ENCODE measurements around the gene B4GALT6.

Gene B4GALT6

GRCh38 chr18:31721601-31722000 is 37.2 kb upstream of the B4GALT6 start:
- Histone ChIP-seq H3K9me3 (ENCODE audit: insufficient read depth, low read depth, low read length) (0 out of 2 replicates have a peak, but pooled peaks cover 8% of the 10 kb centered on the region), H3K9ac (ENCODE audit: low read depth, low read length, poor library complexity, severe bottlenecking) (no peak overlapping the region), H3K9me2 (replicated peaks; ENCODE audit: low read depth, low read length) (no peaks in the 10 kb centered on the region), H3K27me3 (ENCODE audit: insufficient read depth, low read length, poor library complexity, severe bottlenecking) (no peaks in the 10 kb centered on the region), H3F3A (ENCODE audit: low read depth) (no peaks in the 10 kb centered on the region), H3K4me1 (ENCODE audit: insufficient read depth, low read length, poor library complexity, severe bottlenecking) (no peaks in the 10 kb centered on the region), H4K20me1 (ENCODE audit: insufficient read depth, low read length, poor library complexity, severe bottlenecking) (no peaks in the 10 kb centered on the region), H3K4me3 (ENCODE audit: low read length, poor library complexity, severe bottlenecking) (no peak overlapping the region), H3K4me2 (ENCODE audit: low read depth, low read length, poor library complexity, severe bottlenecking) (no peak overlapping the region), H3K79me2 (ENCODE audit: insufficient read depth, low read length) (no peaks in the 10 kb centered on the region), H3K36me3 (ENCODE audit: insufficient read depth, low read length) (no peaks in the 10 kb centered on the region), H2AFZ (ENCODE audit: low read length) (no peak overlapping the region)
- TF ChIP-seq CTCF (conservative IDR thresholded peaks at IDR 0.05; ENCODE audit: low read length): no peak
- no peak for TF ChIP-seq EZH2phosphoT487 (IDR thresholded peaks at IDR 0.05; ENCODE audit: borderline replicate concordance)

DNA sequence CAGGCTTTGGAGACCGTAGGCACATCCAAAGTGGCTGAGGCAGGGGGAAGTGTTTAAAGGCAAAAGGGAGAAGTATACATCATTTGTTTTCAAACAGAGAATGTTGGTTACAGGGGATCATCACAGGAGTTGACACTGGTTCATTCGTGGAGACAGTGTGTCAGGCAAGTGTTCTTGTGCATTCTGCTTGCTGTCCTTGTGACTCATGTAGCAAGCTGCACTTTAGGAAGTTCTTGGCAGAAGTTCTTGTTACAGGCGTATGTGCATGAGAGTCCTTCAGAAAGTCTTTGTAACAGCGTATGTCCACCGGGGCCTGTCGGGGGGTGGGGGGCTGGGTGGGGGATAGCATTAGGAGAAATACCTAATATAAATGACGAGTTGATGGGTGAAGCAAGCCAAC is 36.5 kb upstream of the B4GALT6 start:
- no peak for TF ChIP-seq EZH2phosphoT487 (IDR thresholded peaks at IDR 0.05; ENCODE audit: borderline replicate concordance)
- no peak for TF ChIP-seq CTCF (conservative IDR thresholded peaks at IDR 0.05; ENCODE audit: low read length)
- no peaks in the 10 kb centered on the region for H3K9me2 ChIP-seq (replicated peaks; ENCODE audit: low read depth, low read length)

DNA sequence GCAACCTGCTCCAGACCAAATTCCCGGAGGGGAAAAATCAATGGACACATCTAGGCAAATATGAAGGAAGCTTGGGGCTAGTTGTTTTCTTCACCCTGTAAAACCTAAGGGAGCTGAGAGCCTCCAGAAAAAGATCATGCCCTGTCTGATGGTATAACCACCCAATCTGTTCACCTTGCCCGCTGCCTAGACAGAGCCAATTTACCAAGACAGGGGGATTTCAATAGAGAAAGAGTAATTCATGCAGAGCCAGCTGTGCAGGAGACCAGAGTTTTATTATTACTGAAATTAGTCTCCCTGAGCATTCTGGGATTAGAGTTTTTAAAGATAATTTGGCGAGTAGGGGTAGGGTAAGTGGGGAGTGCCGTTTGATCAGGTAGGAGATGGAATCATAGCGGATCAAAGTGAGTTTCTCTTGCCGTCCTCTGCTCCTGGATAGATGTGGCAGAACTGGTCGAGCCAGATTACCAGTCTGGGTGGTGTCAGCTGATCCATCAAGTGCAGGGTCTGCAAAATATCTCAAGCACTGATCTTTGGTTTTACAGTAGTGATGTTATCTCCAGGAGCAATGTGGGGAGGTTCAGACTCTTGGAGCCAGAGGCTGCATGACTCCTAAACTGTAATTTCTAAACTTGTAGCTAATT is 35.1 kb upstream of the B4GALT6 start:
- Histone ChIP-seq H3K4me2 (ENCODE audit: low read depth, low read length, poor library complexity, severe bottlenecking) (no peak overlapping the region), H4K20me1 (ENCODE audit: insufficient read depth, low read length, poor library complexity, severe bottlenecking) (no peaks in the 10 kb centered on the region), H3K9me3 (ENCODE audit: insufficient read depth, low read depth, low read length) (0 out of 2 replicates have a peak, but pooled peaks cover 8% of the 10 kb centered on the region), H2AFZ (ENCODE audit: low read length) (no peak overlapping the region), H3K79me2 (ENCODE audit: insufficient read depth, low read length) (no peaks in the 10 kb centered on the region), H3K27me3 (ENCODE audit: insufficient read depth, low read length, poor library complexity, severe bottlenecking) (no peaks in the 10 kb centered on the region), H3K4me3 (ENCODE audit: low read length, poor library complexity, severe bottlenecking) (no peak overlapping the region), H3F3A (ENCODE audit: low read depth) (no peaks in the 10 kb centered on the region), H3K4me1 (ENCODE audit: insufficient read depth, low read length, poor library complexity, severe bottlenecking) (no peaks in the 10 kb centered on the region), H3K9me2 (replicated peaks; ENCODE audit: low read depth, low read length) (no peaks in the 10 kb centered on the region), H3K36me3 (ENCODE audit: insufficient read depth, low read length) (no peaks in the 10 kb centered on the region), H3K9ac (ENCODE audit: low read depth, low read length, poor library complexity, severe bottlenecking) (no peak overlapping the region)
- TF ChIP-seq EZH2phosphoT487 (IDR thresholded peaks at IDR 0.05; ENCODE audit: borderline replicate concordance) (no peak), CTCF (conservative IDR thresholded peaks at IDR 0.05; ENCODE audit: low read length) (no peak)

More for the DNA sequence above, 36.5 kb upstream of the B4GALT6 start:
- Histone ChIP-seq H3K4me1 (ENCODE audit: insufficient read depth, low read length, poor library complexity, severe bottlenecking) (no peaks in the 10 kb centered on the region), H4K20me1 (ENCODE audit: insufficient read depth, low read length, poor library complexity, severe bottlenecking) (no peaks in the 10 kb centered on the region), H2AFZ (ENCODE audit: low read length) (no peak overlapping the region), H3K27me3 (ENCODE audit: insufficient read depth, low read length, poor library complexity, severe bottlenecking) (no peaks in the 10 kb centered on the region), H3F3A (ENCODE audit: low read depth) (no peaks in the 10 kb centered on the region), H3K4me2 (ENCODE audit: low read depth, low read length, poor library complexity, severe bottlenecking) (no peak overlapping the region), H3K79me2 (ENCODE audit: insufficient read depth, low read length) (no peaks in the 10 kb centered on the region), H3K9ac (ENCODE audit: low read depth, low read length, poor library complexity, severe bottlenecking) (no peak overlapping the region), H3K9me3 (ENCODE audit: insufficient read depth, low read depth, low read length) (0 out of 2 replicates have a peak, but pooled peaks cover 8% of the 10 kb centered on the region), H3K4me3 (ENCODE audit: low read length, poor library complexity, severe bottlenecking) (no peak overlapping the region), H3K36me3 (ENCODE audit: insufficient read depth, low read length) (no peaks in the 10 kb centered on the region)
